GM11168 (cell line): ENCODE results near the gene PADI3.
"Not testable (repeated sequence)": the region's sequence is repeated elsewhere in the genome, so short reads cannot be mapped to it uniquely, and the experiment has no call there.

Experiments used
- in situ Hi-C: fragments of 300-500 bp; cut with MboI; formaldehyde crosslinking; loops from one replicate; pipeline ENCODE4 v1.12.0; 2022; ENCODE audit warnings: low sequenced_read_pairs; ENCODE audit not compliant: unreplicated experiment

The PADI3 gene

DNA sequence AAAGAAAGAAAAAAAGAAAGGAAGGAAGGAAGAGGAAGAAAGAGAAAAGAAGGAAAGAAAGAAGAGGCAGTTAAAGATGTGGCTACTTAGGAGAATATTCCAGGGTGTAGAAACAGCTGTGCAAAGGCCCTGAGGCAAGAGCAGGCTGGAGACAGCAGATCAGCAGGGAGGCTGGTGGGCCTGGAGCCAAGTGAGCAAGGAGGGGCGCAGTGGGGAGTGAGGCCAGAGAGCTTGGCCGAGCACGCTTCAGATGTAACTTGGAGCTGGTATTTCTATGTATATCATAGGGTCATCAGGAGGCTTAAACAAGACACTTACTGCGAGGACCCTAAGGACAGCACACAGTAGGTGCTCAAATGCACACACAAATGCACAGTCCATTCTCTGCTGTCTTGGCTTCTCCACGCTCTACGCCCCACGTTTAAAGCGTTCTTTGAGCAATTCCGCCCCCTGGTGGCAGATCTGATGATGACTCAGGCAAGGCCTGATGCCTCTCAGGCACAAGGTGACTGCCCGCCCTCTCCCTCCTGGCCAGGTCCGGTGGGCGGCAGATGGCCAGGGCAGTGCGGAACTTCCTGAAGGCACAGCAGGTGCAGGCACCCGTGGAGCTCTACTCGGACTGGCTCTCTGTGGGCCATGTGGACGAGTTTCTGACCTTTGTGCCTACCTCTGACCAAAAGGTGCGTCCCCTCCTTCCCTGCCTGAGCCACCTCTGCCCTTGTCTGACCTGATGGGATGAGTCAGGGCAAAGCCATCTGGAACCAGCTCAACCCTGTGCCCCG is 11.9 kb upstream of the PADI3 start:
- in situ Hi-C loops = no loop called here

DNA sequence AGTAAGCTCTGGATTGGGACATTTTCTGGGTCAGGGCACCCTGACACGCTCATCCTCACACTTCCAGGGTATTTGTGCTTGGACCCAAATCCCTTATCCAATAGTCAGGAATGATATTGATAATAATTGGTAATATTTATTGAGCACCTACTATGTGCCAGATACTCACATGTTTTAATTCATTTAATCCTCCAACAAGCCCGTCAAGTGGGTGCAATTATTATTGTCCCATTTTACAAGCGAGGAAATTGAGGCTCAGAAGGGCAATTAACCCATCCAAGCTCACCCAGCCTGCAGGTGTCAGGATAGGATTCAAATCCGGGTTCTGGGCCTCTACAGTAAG is 11.4 kb upstream of the PADI3 start:
- in situ Hi-C loops = no loop called here

DNA sequence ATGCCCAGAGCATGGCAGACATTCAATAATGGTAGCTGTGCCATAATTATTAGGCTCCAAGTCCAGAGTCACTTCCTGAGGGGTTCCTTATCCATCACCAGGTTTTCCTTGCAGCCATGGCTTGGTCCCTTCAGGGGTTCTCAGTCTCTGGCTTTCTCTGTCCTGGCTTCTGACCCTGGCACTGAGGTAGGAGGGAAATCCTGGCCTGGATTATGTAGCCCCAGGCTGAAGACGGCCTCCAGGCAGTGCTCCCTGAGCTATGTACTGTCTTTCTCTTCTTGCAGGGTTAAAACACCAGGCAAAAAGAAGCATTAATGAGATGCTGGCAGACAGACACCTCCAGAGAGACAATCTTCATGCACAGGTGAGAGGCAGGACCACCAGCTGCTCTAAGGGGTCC is 9.5 kb upstream of the PADI3 start:
- in situ Hi-C loops = no loop called here

DNA sequence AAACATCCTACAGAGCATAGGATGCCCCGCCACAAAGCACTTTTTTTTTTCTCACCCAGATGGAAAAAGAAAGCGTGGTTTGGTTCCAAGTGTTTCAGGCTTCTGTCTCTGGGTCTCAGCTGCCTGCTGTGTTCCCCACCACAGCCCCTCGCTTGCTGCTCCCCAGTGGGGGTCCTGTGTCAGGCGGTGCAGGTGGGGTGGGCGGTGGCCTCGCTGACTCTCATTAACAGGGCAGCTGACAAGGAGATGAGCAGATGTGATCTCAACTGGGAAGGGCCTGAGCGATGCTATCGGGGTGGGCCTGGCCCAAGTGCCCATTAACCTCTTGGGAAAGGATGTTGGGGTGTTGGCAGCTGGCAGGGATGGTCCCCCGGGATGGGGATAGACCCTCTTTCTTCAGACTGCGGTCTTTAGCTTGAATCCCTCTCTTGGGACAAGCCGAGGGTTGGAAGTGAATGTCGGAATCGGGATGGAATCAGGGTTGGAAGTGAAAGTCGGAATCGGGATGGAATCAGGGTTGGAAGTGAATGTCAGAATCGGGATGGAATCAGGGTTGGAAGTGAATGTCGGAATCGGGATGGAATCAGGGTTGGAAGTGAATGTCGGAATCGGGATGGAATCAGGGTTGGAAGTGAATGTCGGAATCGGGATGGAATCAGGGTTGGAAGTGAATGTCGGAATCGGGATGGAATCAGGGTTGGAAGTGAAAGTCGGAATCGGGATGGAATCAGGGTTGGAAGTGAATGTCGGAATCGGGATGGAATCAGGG is 7.7 kb upstream of the PADI3 start:
- in situ Hi-C loops = not testable (repeated sequence)

DNA sequence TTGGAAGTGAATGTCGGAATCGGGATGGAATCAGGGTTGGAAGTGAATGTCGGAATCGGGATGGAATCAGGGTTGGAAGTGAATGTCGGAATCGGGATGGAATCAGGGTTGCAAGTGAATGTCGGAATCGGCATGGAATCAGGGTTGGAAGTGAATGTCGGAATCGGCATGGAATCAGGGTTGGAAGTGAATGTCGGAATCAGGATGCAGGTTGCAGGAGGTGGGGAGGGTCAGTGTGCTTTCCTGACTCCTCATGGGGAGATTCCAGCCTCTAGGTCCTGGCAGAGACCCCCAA is 7.2 kb upstream of the PADI3 start:
- in situ Hi-C loops = not testable (repeated sequence)

DNA sequence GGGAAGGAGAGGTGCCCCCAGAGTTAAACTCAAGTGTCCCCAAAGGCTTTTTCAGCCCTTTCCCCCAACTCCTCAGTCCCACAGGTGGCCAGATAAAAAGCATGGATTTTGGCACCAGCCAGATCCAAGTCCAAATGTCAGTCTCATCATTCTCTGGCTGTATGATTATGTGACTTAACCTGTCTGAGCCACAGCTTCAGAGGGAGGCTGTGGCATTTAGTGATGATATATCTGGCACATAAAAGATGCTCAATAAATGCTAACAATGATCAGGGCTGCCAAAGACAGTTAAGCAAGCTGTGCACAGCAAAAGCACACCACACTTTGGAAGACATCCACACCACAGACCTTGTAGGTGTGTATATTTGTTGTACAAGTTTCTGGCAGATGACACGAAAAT is 5.6 kb upstream of the PADI3 start:
- in situ Hi-C loops = no loop called here

DNA sequence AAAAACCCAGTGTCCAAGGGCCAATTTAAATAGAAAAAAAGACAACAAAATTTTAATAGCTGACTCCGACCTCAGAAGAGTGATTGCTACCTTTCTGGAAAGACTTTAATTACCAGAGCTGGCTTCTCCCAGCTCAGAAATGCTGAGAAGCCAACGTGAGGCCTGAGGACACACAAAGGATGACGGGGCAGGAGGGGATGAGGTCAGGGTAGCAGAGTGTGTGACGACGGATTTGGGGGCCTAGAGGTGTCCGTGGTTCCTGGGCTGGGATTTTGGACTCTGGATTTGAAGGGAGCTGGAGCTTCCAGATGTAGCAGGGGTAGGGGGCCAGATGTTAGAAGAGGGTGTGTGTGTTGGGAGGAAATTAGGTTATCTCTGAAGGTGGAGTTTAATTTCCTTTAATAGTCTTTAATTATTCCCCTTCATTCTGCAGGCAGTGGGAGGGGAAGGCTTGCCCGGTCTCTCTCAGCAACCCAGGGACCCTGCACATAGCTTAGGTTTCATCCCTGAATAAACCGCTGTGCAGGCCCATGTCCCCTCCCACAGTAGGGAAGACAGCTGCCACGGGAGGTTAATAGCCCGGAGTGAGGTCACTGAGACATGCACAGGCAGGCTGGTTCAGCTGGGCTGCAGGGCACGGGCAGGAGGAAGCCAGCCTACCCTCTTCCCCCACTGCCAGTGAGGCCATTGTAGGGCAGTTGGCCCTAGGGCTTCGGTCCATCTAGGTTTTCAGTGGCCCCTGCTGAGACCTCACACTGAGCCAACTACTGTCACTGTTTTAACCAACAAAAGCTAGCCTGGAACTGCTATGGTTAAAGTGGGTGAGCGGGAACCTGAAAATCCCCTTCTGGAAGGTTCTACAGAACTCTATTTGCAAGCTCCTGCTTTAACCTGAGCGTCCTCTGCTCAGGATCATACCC is 3.8 kb upstream of the PADI3 start:
- in situ Hi-C loops = no loop called here

DNA sequence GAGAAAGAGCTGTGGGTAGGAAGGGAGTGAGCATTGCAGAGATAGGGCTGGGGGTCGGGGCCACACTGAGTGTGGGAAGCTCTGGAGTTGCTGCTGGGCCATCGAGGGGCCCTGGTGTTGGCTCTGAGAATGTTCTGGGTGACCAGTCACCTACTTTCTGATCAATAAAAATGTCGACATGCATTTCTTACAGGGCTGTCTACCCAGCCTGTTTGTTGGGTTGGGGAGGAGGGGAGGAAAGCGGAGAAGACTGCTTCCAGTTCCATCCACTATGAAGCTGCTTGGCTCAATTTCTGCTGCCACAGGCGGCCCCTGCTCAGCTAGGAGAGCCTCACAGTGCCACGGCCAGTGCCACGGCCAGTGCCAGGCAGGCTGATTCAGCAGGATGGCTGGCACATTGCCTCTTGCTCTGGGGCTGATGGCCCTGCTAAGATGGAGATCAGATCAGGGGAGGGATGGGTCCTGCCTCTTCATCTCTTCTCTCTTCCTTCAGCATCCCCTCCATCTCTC is 3.0 kb upstream of the PADI3 start:
- in situ Hi-C loops = no loop called here

DNA sequence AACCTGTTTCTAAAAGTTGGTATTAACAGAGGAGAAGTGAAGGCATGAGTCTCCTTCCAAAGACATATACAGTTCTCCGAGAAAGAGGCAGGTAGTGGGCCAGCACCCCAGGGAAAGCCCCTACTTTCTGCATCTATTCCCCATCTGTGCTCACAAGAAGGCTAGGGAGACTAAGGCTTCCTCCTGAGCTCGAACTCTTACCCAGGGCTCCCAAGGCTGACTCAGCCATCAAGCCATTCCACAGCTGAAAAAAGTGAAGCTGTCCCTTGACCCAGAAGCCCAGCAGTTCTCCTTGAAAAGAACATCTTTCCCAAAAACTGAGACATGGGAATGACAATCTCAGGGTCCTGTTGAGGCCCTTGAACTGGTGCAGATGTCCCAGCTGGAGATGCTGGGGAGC is 1.9 kb upstream of the PADI3 start:
- in situ Hi-C loops = no loop called here

DNA sequence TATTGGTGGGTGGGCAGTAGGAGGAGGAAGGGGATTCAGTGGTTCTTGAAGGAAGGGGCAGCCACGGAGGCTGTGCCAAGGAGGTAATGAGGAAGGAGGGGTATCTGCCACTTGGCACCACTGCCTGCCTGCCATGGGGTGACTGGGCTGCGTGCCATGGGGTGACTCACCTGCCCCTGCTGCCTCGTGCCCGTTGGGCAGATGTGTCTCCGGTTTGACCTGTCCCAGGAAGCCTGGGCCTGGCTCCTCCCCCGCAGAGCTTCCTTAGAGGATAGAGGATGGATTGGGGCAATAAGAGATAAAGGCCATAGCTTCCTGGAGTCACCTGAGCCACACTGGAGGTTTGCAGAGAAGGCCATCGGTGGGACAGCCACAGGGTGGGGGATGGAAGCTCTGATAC is 1.7 kb downstream of the PADI3 start:
- in situ Hi-C loops = no loop called here

DNA sequence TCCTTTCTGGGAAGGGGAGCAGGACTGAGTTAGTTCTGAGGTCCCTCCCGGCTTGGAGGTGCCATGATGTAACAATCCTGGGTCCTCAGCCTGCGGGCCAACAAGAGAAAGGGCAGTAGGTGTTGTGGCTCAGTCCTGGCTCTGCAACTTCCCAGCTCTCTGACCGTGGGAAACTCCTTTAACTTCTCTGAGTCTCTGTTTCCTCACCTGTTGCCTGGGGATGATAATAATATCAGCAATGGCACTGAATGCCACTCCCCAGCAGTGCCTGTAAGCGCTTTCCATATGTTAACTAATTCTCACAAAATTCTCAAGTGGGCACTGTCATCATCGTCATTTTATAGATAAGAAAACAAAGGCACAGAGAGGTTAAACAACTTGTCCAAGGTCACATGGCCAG is 2.3 kb downstream of the PADI3 start:
- in situ Hi-C loops = no loop called here

DNA sequence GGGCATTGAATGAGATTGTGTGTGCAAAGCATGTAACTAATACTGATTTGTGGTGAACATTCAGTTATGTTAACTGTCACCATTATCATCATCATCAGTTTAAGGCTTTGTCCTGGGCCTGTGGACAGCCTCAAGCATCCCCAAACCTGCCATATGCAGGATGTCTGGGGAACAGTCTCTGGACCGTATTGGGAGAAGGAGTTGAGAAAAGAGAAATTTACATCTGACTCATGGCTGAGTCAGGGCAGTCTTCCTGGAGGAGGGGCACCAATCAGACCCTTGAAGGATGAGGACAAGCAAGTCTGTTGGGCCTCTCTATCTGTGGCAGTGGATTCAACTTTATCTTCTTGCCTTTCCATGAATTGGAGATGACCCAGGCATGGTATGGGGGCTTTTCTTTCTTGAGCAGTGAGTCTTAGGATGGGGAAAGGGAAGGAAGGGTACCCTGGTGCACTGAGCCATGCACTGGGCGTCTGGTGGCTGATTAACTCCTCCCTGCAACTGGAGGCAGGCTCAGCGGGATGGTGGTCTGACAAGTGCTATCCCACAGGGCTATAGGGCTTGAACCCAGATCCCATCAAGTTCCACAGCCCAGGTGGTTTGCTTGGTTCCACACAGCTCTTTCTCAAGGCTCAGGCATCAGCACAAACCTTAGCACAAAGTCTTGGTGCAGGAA is 2.9 kb downstream of the PADI3 start:
- in situ Hi-C loops = no loop called here

DNA sequence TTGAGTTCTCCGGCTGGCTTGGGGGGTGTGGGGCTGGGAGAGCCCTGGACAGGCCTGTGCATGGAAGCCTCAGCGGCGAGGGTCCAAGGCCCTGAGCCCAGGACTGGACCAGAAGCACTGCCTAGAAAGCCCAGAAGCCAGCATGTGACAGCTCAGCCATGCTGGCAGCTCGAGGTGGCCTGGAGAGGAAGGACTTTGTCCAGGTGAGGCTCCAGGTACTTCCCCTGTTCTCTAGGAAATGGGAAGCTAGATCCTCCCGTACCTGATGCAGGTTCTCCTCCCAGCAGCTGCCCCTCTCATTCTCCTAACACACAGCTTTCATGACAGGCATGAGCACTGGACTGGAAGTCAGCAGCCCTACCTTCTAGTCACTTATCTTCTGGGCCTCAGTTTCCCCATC is 6.4 kb downstream of the PADI3 start:
- in situ Hi-C loops = no loop called here

DNA sequence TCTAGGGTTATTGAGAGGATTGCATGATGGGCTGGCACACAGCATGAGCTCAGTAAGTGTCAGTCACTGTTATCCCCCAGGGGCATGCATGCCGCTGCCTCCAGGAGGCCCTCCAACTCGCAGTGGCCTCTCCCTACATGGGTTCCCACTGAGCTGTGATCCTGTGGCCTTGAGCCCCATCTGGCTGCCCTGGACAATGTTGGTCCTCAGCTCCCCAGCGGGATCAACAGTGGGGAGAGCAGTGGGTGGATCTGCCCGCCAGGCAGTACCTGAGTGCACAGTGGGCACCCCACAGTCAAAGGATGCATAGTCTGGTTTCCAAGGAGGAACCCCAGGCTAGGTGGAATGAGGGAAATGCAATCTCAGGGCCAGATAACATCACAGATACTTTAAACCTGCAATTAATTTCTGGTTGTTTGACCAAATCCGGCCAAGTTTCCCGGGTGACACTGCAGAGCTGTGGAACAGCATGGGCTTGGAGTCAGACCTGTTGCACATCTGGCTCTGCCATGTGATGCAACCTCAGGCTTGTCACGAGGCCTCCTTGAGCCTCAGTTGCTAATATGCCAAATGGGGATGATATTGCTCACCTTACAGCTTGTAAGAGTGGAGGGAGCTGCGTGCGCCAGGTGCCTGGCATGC is 9.3 kb downstream of the PADI3 start:
- in situ Hi-C loops = no loop called here

DNA sequence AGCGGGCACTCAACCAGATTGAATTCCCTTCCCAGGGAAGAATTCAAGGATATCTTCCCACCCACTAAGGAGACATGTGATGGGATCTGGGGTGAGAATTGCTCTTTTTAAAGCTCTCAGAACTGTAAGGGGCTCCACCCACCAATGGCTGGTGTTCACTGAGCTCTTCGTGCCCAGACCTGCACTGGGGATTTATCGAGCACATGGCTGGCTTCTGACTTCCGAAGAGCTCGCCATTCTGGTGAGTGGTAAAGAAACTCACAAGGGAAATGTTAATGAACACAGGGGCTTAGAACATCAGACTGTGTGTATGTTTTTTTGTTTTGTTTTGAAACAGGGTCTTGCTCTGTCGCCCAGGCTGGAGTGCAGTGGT is 9.8 kb downstream of the PADI3 start:
- in situ Hi-C loops = no loop called here

DNA sequence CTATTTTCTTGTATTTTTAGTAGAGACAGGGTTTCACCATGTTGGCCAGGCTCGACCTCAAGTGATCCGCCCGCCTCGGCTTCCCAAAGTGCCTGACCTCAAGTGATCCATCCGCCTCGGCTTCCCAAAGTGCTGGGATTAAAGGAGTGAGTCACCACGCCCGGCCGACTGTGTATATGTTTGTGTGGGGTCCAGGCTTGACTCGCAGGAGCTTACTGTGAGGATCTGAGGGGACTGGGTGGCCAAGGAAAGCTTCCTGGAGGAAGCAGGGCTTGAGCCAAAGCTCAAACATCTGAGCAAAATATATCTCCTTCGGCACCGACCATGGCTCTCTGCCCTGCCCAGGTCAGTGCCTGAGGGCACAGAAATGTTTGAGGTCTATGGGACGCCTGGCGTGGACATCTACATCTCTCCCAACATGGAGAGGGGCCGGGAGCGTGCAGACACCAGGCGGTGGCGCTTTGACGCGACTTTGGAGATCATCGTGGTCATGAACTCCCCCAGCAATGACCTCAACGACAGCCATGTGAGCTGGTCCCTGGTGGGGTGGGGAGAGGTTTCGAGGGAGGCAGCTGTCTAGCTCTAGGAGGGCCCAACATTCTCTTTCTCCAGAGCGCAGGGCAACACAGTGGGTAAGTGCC is 10.5 kb downstream of the PADI3 start:
- in situ Hi-C loops = no loop called here

DNA sequence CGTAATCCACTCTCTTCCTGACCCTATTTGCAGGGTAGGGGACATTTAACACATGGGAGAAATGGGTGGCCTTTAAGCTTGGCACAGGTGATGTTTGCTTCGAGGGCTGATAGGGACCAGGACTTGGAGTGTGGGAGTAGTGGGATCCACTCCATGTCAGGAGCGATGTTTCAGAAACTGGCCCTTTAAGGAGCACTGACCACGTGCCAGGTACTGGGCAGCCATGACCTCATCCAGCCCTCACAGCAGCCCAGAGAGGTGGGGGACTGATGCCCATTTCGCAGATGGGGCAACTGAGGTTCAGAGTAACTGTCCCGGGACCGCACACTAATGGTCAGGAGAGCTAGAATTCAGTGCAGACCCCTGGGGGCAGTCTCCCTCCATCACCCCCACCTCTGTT is 11.4 kb downstream of the PADI3 start:
- in situ Hi-C loops = no loop called here

DNA sequence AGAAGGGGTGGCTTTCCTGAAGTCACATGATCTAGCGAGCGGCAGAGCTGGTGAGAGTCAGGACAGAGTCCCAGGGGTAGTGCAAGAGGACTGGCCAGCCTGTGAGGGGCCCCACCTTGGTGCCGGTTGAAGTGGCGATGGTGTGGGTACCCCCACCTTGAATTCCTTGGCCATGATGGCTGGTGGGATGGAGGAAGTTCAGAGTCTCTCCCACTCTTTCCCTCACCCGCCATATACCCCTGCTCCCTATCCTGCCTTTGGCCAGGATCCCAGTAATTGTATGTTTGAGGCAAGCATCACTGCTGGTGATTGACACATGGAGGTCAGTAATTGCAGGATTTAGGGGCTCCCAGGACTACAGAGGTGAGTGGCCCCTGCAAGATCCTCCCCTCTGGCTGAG is 11.8 kb downstream of the PADI3 start:
- in situ Hi-C loops = no loop called here

DNA sequence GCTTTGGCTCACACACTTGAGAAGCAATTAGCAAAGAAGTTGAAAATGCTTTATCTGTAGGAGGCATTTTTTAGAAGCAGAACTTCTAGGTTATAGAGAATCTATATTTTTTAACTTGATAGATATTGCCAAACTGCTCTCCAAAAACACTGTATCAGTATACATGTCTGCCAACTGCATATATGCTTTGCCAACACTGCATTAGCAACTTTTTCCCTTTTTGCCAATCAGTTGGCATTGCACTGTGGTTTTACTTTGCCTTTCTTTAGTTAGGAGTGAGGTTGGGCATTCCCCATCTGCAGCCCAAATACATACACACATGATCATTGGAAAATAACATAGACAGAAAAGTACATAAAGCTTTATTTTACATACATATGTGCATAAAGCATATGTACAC is 15.0 kb downstream of the PADI3 start:
- in situ Hi-C loops = no loop called here

DNA sequence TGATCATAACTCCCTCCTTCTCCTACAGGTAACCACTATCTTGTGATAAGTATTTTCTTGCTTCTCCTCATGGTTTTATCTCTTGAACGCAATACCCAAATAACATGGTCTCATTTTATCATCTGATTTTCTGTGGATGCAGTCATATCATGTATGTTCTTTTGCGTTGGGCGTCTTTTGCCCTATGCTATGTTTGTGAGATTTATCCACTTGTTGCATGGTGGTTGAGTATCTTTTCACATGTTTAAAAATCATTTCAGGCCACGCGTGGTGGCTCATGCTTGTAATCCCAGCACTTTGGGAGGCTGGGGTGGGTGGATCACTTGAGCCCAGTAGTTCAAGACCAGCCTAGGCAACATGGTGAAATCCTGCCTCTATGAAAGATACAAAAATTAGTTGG is 15.6 kb downstream of the PADI3 start:
- in situ Hi-C loops = no loop called here
